T-helper 17 cell (primary cell): ENCODE data around the gene CFC1. TPM values are rescaled to one million over a fixed set of nuclear protein-coding genes. Genes with fewer than 3 reads are reported as not detected.
"Not testable (repeated sequence)": the region's sequence is repeated elsewhere in the genome, so short reads cannot be mapped to it uniquely, and the experiment has no call there.

ENCODE experiments used
- ATAC-seq: fragments of 150-1000 bp; cut with Tn5 transposase; 2 replicates; pipeline ENCODE4 v1.10.0; 2021; ENCODE audit warnings: mild to moderate bottlenecking, moderate library complexity
- DNase-seq, 3 donors: peaks; one replicate each; pipeline versions ENCODE4 v3.0.0 to v3.0.0-alpha.2; 2020 to 2021
- H3K9me3 ChIP-seq: one replicate; pipeline ENCODE4 v1.7.0; 2013; ENCODE audit warnings: low read length, mild to moderate bottlenecking; ENCODE audit not compliant: control insufficient read depth, poor library complexity, severe bottlenecking
- H3K27ac Mint-ChIP-seq: one replicate; pipeline ENCODE4 v1.8.0; 2022; ENCODE audit warnings: mild to moderate bottlenecking, moderate library complexity, mixed read lengths
- H3K27me3 Mint-ChIP-seq: one replicate; pipeline ENCODE4 v1.8.0; 2022; ENCODE audit warnings: mixed read lengths
- H3K36me3 Mint-ChIP-seq: one replicate; pipeline ENCODE4 v1.8.0; 2022; ENCODE audit warnings: low read depth, mixed read lengths
- H3K4me1 Mint-ChIP-seq: one replicate; pipeline ENCODE4 v1.8.0; 2022; ENCODE audit warnings: mild to moderate bottlenecking, mixed read lengths
- H3K4me3 Mint-ChIP-seq: one replicate; pipeline ENCODE4 v1.8.0; 2022; ENCODE audit warnings: mild to moderate bottlenecking, moderate library complexity, mixed read lengths
- total RNA-seq, 4 donors: library from RNA in 2 of 4; stranded (reverse) in 2 of 4; gene quantifications; one replicate each; pipeline ENCODE4 v1.2.3 and lab custom pipeline; 2022 to 2026

CFC1 gene
- total RNA-seq, result not detected
- total RNA-seq (lab: John Stamatoyannopoulos, UW), result 0 reads per million in 2 donors

DNA sequence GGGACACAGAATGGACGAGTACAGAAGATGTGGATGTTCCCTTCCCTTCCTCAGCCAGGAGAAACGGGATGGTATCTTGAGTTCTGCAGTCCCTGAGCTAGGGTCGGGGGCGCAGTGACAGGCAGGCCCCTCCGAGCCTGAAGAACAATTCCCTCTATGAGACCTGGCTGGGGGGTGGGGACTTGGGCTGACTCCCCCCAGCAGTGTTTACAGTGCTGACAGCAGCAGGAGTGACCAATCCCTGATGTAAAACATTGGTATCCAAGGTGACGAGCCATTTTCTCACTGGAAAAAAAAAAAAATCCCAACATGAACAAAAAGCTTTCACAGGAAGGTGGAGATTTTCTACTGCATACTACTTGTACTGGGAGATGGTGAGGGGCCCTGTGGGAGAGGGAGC lies at the start of gene CFC1:
Gene CFC1, minus strand, starts transcription at position 183 of the 400 bp plus-strand sequence. CDS start 288 bp downstream, outside the sequence.
- not testable (repeated sequence) for ATAC-seq, H3K9me3 ChIP-seq, H3K4me1 Mint-ChIP-seq, H3K36me3 Mint-ChIP-seq, DNase-seq, H3K27ac Mint-ChIP-seq, H3K27me3 Mint-ChIP-seq, H3K4me3 Mint-ChIP-seq

- H3K27me3 Mint-ChIP-seq, ATAC-seq, H3K36me3 Mint-ChIP-seq, H3K4me3 Mint-ChIP-seq, H3K4me1 Mint-ChIP-seq, H3K9me3 ChIP-seq, H3K27ac Mint-ChIP-seq, DNase-seq: not testable (repeated sequence)
These were observed 42.3 kb upstream of the CFC1 start for GRCh38 chr2:130641688-130642087.

DNA sequence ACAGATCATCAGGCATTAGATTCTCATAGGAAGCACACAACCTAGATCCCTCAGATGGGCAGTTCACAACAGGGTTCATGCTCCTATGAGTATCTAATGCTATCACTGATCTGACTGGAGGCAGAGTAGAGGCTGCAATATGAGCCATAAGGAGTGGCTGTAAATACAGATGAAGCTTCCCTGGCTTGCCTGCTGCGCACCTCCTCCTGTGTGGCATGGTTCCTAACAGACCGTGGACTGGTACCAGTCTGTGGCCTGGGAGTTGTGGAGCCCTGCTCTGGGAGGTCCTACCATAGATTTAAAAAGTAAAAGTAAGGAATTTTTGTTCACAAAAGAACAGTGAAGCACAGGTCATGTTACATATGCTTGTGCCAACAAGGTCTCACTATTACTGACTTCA lies 39.6 kb upstream of the CFC1 start:
- H3K36me3 Mint-ChIP-seq, DNase-seq, H3K9me3 ChIP-seq, H3K4me1 Mint-ChIP-seq, H3K27ac Mint-ChIP-seq, H3K27me3 Mint-ChIP-seq, ATAC-seq, H3K4me3 Mint-ChIP-seq: not testable (repeated sequence)

GRCh38 chr2:130628784-130629475 lies 29.6 kb upstream of the CFC1 start:
- not testable (repeated sequence) for H3K4me1 Mint-ChIP-seq

DNA sequence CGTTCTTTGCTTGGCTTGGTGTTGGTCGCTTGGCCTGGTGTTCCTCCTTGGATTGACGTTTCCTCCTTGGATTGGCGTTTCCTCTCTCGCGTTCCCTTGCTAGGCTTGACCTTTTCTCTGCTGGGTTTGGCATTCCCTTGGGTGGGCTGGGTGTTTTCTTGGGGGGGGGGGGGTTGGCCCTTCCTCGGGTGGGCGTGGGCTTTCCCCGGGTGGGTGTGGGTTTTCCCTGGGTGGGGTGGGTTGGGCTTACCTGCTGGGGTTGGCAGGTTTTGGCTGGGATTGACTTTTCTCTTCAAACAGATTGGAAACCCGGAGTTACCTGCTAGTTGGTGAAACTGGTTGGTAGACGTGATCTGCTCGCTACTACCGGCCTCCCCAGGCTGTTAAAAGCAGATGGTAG lies 11.8 kb upstream of the CFC1 start, which contains the start of gene POTEJ:
Gene POTEJ, plus strand, starts transcription at position 301 of the 400 bp plus-strand sequence. Its CDS starts 93 bp downstream, at position 394.
- not testable (repeated sequence) for H3K4me3 Mint-ChIP-seq, DNase-seq, H3K27me3 Mint-ChIP-seq, H3K27ac Mint-ChIP-seq, H3K36me3 Mint-ChIP-seq, ATAC-seq, H3K4me1 Mint-ChIP-seq, H3K9me3 ChIP-seq

More at GRCh38 chr2:130628784-130629475, 29.6 kb upstream of the CFC1 start:
- not testable (repeated sequence) for H3K4me3 Mint-ChIP-seq, H3K9me3 ChIP-seq, ATAC-seq, DNase-seq, H3K36me3 Mint-ChIP-seq, H3K27me3 Mint-ChIP-seq, H3K27ac Mint-ChIP-seq

- DNase-seq, H3K27me3 Mint-ChIP-seq, H3K4me3 Mint-ChIP-seq, ATAC-seq, H3K4me1 Mint-ChIP-seq, H3K27ac Mint-ChIP-seq, H3K9me3 ChIP-seq, H3K36me3 Mint-ChIP-seq: not testable (repeated sequence)
These were observed 11.1 kb upstream of the CFC1 start for GRCh38 chr2:130610486-130610885.

GRCh38 chr2:130609002-130609920 lies 9.9 kb upstream of the CFC1 start:
- H3K27ac Mint-ChIP-seq, H3K4me1 Mint-ChIP-seq, DNase-seq, H3K36me3 Mint-ChIP-seq, ATAC-seq, H3K9me3 ChIP-seq, H3K27me3 Mint-ChIP-seq, H3K4me3 Mint-ChIP-seq: not testable (repeated sequence)

GRCh38 chr2:130608276-130609001 lies 9.1 kb upstream of the CFC1 start:
- H3K36me3 Mint-ChIP-seq, H3K27ac Mint-ChIP-seq, H3K27me3 Mint-ChIP-seq, DNase-seq, H3K4me1 Mint-ChIP-seq, H3K4me3 Mint-ChIP-seq, ATAC-seq, H3K9me3 ChIP-seq: not testable (repeated sequence)

GRCh38 chr2:130601648-130602302 lies 2.4 kb upstream of the CFC1 start:
- DNase-seq, H3K27me3 Mint-ChIP-seq, H3K36me3 Mint-ChIP-seq, H3K9me3 ChIP-seq, ATAC-seq, H3K27ac Mint-ChIP-seq, H3K4me1 Mint-ChIP-seq, H3K4me3 Mint-ChIP-seq: not testable (repeated sequence)

DNA sequence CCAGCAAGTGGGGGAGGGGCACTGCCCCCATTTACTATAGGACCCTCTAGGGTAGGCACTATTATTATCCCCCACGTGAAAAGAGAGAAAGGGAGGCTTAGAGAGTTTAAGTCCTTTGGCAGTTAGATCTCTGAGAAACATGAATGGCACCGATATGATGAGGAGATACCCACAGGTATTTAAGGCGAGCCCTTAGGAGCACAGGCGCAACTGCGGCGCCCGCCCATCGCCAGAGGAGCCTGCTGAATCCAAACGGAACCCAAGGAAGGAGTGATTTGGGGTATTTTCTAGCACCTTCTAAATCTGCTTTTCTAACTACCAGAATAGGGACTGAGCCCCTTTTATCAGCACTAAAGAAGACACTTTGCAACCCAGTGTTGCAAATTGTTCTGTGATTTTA lies 551 bp upstream of the CFC1 start:
- not testable (repeated sequence) for H3K9me3 ChIP-seq, ATAC-seq, H3K4me3 Mint-ChIP-seq, H3K27me3 Mint-ChIP-seq, H3K27ac Mint-ChIP-seq, DNase-seq, H3K4me1 Mint-ChIP-seq, H3K36me3 Mint-ChIP-seq

GRCh38 chr2:130598463-130598862 lies 912 bp downstream of the CFC1 start:
- H3K4me1 Mint-ChIP-seq, H3K27ac Mint-ChIP-seq, H3K9me3 ChIP-seq, DNase-seq, ATAC-seq, H3K27me3 Mint-ChIP-seq, H3K36me3 Mint-ChIP-seq, H3K4me3 Mint-ChIP-seq: not testable (repeated sequence)

- not testable (repeated sequence) for H3K27me3 Mint-ChIP-seq, DNase-seq, H3K27ac Mint-ChIP-seq, H3K4me1 Mint-ChIP-seq, H3K4me3 Mint-ChIP-seq, H3K36me3 Mint-ChIP-seq, H3K9me3 ChIP-seq, ATAC-seq
These were observed 1.4 kb downstream of the CFC1 start for GRCh38 chr2:130597994-130598393.
